GM18951 (cell line): ENCODE data around the gene GGTLC3.
"Not testable (repeated sequence)": the region's sequence is repeated elsewhere in the genome, so short reads cannot be mapped to it uniquely, and the experiment has no call there.

Source experiments
- in situ Hi-C: fragments of 300-500 bp; cut with MboI; formaldehyde crosslinking; loops from one replicate; pipeline ENCODE4 v1.12.0; 2022; ENCODE audit warnings: low sequenced_read_pairs, mixed read lengths, inconsistent platforms; ENCODE audit not compliant: unreplicated experiment

Gene GGTLC3

GRCh38 chr22:18518061-18518460, at the start of gene GGTLC3:
Gene GGTLC3 (minus strand): TSS chr22:18518161. CDS start chr22:18517897, 264 bp downstream.
- in situ Hi-C loops = not testable (repeated sequence)

- in situ Hi-C loops = not testable (repeated sequence)
Measured at GRCh38 chr22:18560099-18560974, 42.4 kb upstream of the GGTLC3 start.

GRCh38 chr22:18558939-18559338, 41.0 kb upstream of the GGTLC3 start:
- in situ Hi-C loops = not testable (repeated sequence)

GRCh38 chr22:18558516-18558915, 40.6 kb upstream of the GGTLC3 start:
- in situ Hi-C loops = not testable (repeated sequence)

GRCh38 chr22:18554280-18555256, 36.6 kb upstream of the GGTLC3 start:
- in situ Hi-C loops = not testable (repeated sequence)

GRCh38 chr22:18552839-18553597, 35.1 kb upstream of the GGTLC3 start:
- in situ Hi-C loops = not testable (repeated sequence)

- in situ Hi-C loops = not testable (repeated sequence)
Measured at GRCh38 chr22:18551046-18551445, 33.1 kb upstream of the GGTLC3 start.

- in situ Hi-C loops = not testable (repeated sequence)
Measured at GRCh38 chr22:18549458-18550179, 31.7 kb upstream of the GGTLC3 start.

GRCh38 chr22:18544615-18545014, 26.7 kb upstream of the GGTLC3 start:
- in situ Hi-C loops = not testable (repeated sequence)

GRCh38 chr22:18543400-18543799, 25.4 kb upstream of the GGTLC3 start:
- in situ Hi-C loops = not testable (repeated sequence)

GRCh38 chr22:18539994-18540393, 22.0 kb upstream of the GGTLC3 start:
- in situ Hi-C loops = not testable (repeated sequence)

- in situ Hi-C loops = not testable (repeated sequence)
Measured at GRCh38 chr22:18534315-18534714, 16.4 kb upstream of the GGTLC3 start.

GRCh38 chr22:18533633-18534032, 15.7 kb upstream of the GGTLC3 start:
- in situ Hi-C loops = not testable (repeated sequence)

- in situ Hi-C loops = not testable (repeated sequence)
Measured at GRCh38 chr22:18529416-18530145, 11.6 kb upstream of the GGTLC3 start.

- in situ Hi-C loops = not testable (repeated sequence)
Measured at GRCh38 chr22:18528597-18529415, 10.8 kb upstream of the GGTLC3 start.

GRCh38 chr22:18527752-18528596, 10.0 kb upstream of the GGTLC3 start, which contains the start of gene TMEM191B:
Gene TMEM191B (plus strand): TSS chr22:18527802. CDS start chr22:18527981, 179 bp downstream.
- in situ Hi-C loops = not testable (repeated sequence)

- in situ Hi-C loops = not testable (repeated sequence)
Measured at GRCh38 chr22:18523328-18523727, 5.4 kb upstream of the GGTLC3 start.
